ENCODE data around the gene ZBTB7C. TPM values are rescaled to one million over a fixed set of nuclear protein-coding genes. Genes with fewer than 3 reads are reported as not detected.

ZBTB7C gene
- total and polyA plus RNA-seq, 2 of the 8 experiments (the other 6 are each of a cell fraction or from before 2014, with no cell fraction given): 0.15 to 0.45 TPM

- no peak for TF ChIP-seq BCL11A (IDR thresholded peaks at IDR 0.05; ENCODE audit: low read depth in 2 of 2, low read length in 2 of 2)
- TF ChIP-seq SP2 (IDR thresholded peaks at IDR 0.05; ENCODE audit: low read length): no peak
- TF ChIP-seq GABPA (IDR thresholded peaks at IDR 0.05; ENCODE audit: borderline replicate concordance, insufficient read depth, low read length): no peak
- no peak for TF ChIP-seq CBX8 (IDR thresholded peaks at IDR 0.05; ENCODE audit: borderline replicate concordance, low read depth, low read length)
Measured at GRCh38 chr18:47995654-47996053, 413.5 kb downstream of the ZBTB7C start (continued).
